Lower lobe of right lung (tissue), 2 donors: ENCODE measurements around the gene UFD1. TPM values are rescaled to one million over a fixed set of nuclear protein-coding genes. Genes with fewer than 3 reads are reported as not detected.

Source experiments
- ATAC-seq, 2 donors: fragments of 200-7000 bp; cut with Tn5 transposase; one replicate each; pipeline ENCODE4 v1.9.1; 2020 to 2022; ENCODE audit warnings: mild to moderate bottlenecking in 2 of 2, moderate library complexity in 2 of 2
- DNase-seq: peaks from one replicate; pipeline ENCODE4 v3.0.0-alpha.2; 2020
- H3K27ac ChIP-seq: fragments of 200-600 bp; one replicate; pipeline ENCODE4 v1.8.0; 2022
- H3K27me3 ChIP-seq: fragments of 200-600 bp; one replicate; pipeline ENCODE4 v1.8.0; 2022; ENCODE audit warnings: low read depth
- H3K36me3 ChIP-seq: fragments of 200-600 bp; one replicate; pipeline ENCODE4 v1.8.0; 2022; ENCODE audit warnings: mild to moderate bottlenecking
- H3K4me1 ChIP-seq: fragments of 200-600 bp; one replicate; pipeline ENCODE4 v1.8.0; 2022
- H3K4me3 ChIP-seq: fragments of 200-600 bp; one replicate; pipeline ENCODE4 v1.8.0; 2022; ENCODE audit warnings: mild to moderate bottlenecking
- H3K9me3 ChIP-seq: fragments of 200-600 bp; one replicate; pipeline ENCODE4 v1.8.0; 2022
- CTCF ChIP-seq: fragments of 200-600 bp; IDR thresholded peaks from one replicate; pipeline ENCODE4 v1.8.0; 2022; ENCODE audit warnings: antibody characterized with exemption, mild to moderate bottlenecking
- intact Hi-C: fragments of 100-400 bp; cut with DNase I; formaldehyde crosslinking; loops from one replicate; pipeline ENCODE4 v1.11.0; 2022
- total RNA-seq: library from RNA; stranded (reverse); fragmentation: NEBNext Ultra II Directional; extraction: Animal tissue kit (Norgen Biotek cat#: 25700); gene quantifications from one replicate; pipeline ENCODE4 v1.2.1, GENCODE V29; 2021
- donor health status: DM: no; HTN: yes; CAD: no; lungs with severe emphysema.

The UFD1 gene
- total RNA-seq, 1 donor from 2014 or later, result 36.7 TPM

GRCh38 chr22:19434829-19435580 lies 44.0 kb downstream of the UFD1 start:
- Histone ChIP-seq H3K36me3 (peaks cover 39% of the 10 kb centered on the region), H3K27ac (no peak overlapping the region), H3K4me1 (peaks cover 17% of the 10 kb centered on the region), H3K9me3 (no peaks in the 10 kb centered on the region), H3K4me3 (no peak overlapping the region), H3K27me3 (no peaks in the 10 kb centered on the region)
- intact Hi-C loops, result no loop called here
- DNase-seq, result no peak
- ATAC-seq, result no peak
- TF ChIP-seq CTCF, result no peak

- no peak overlapping the region for H3K4me3 ChIP-seq
- ATAC-seq (no peak), DNase-seq (no peak)
- no peaks in the 10 kb centered on the region for H3K27me3 ChIP-seq
- H3K36me3 ChIP-seq, result peaks cover 39% of the 10 kb centered on the region
- intact Hi-C loops, result no loop called here
- no peak overlapping the region for H3K27ac ChIP-seq
- peaks cover 23% of the 10 kb centered on the region for H3K4me1 ChIP-seq
- no peak for TF ChIP-seq CTCF
- no peaks in the 10 kb centered on the region for H3K9me3 ChIP-seq
Observed at GRCh38 chr22:19434401-19434800, 44.6 kb downstream of the UFD1 start.

GRCh38 chr22:19432133-19432851 lies 46.7 kb downstream of the UFD1 start, which contains the start of gene MRPL40:
Gene MRPL40 (plus strand): TSS chr22:19432545. CDS start chr22:19432555, 10 bp downstream.
- Histone ChIP-seq H3K9me3 (no peaks in the 10 kb centered on the region), H3K36me3 (peaks cover 29% of the 10 kb centered on the region), H3K27ac (peak within 1 kb of the TSS; percentile 98), H3K27me3 (no peaks in the 10 kb centered on the region), H3K4me1 (peaks cover 38% of the 10 kb centered on the region), H3K4me3 (peak within 1 kb of the TSS; percentile 69)
- TF ChIP-seq CTCF, result no peak
- intact Hi-C loops, result no loop called here
- peak; percentile 98 for DNase-seq
- ATAC-seq, result peak; percentile 98 to 99

GRCh38 chr22:19431649-19432132 lies 47.3 kb downstream of the UFD1 start, which contains the start of gene HIRA:
Gene HIRA (minus strand): TSS chr22:19431733. CDS start chr22:19431476, 257 bp downstream.
- DNase-seq, result peak; percentile 87
- intact Hi-C loops, result no loop called here
- TF ChIP-seq CTCF, result no peak
- peak within 1 kb of the TSS; percentile 69 for H3K4me3 ChIP-seq
- H3K27ac ChIP-seq, result peak within 1 kb of the TSS; percentile 98
- peaks cover 43% of the 10 kb centered on the region for H3K4me1 ChIP-seq
- ATAC-seq, result peak; percentile 91
- H3K36me3 ChIP-seq, result peaks cover 26% of the 10 kb centered on the region
- no peaks in the 10 kb centered on the region for H3K9me3 ChIP-seq
- no peaks in the 10 kb centered on the region for H3K27me3 ChIP-seq

GRCh38 chr22:19430890-19431541 lies 48.0 kb downstream of the UFD1 start:
- TF ChIP-seq CTCF, result no peak
- Histone ChIP-seq H3K9me3 (no peaks in the 10 kb centered on the region), H3K4me3 (peak overlapping the region; percentile 69), H3K27ac (peak overlapping the region; percentile 98), H3K27me3 (no peaks in the 10 kb centered on the region), H3K36me3 (peaks cover 19% of the 10 kb centered on the region), H3K4me1 (peaks cover 50% of the 10 kb centered on the region)
- intact Hi-C loops, result no loop called here
- no peak for ATAC-seq
- DNase-seq, result peak; percentile 60
